HepG2 (cell line): ENCODE data around the gene SASS6. TPM values are rescaled to one million over a fixed set of nuclear protein-coding genes. Genes with fewer than 3 reads are reported as not detected.

Experiments used
- ATAC-seq: fragments of 200-7000 bp; cut with Tn5 transposase; 3 replicates; pipeline ENCODE4 v1.9.1; 2020; ENCODE audit warnings: mild to moderate bottlenecking, moderate library complexity
- BruUV-seq: library from RNA; stranded (reverse); fragments of 400-500 nt; replicated peaks from 2 replicates; lab custom pipeline; 2021; lab: Mats Ljungman, UMichigan
- CTCF ChIA-PET: fragments of 300-600 bp; formaldehyde crosslinking; extraction: SDS; loops from one replicate; lab custom pipeline; 2021; ENCODE audit warnings: low total read pairs, inconsistent platforms, low intra/inter-chr PET ratio; lab: Yijun Ruan, JAX
- POLR2A ChIA-PET: fragments of 350-600 bp; sonication (Branson Sonifier 250); formaldehyde crosslinking; loops from one replicate; lab custom pipeline; 2020; ENCODE audit warnings: antibody characterized with exemption, inconsistent platforms; lab: Yijun Ruan, JAX
- DNase-seq: peaks from one replicate; pipeline ENCODE4 v3.0.0-alpha.2; 2015; ENCODE audit warnings: low spot score
- FAIRE-seq: peaks from 3 replicates; lab custom pipeline; 2011; peaks lifted over from hg19 to GRCh38; lab: Jason Lieb, UNC
- H2AFZ ChIP-seq: one replicate; pipeline ENCODE4 v1.6.1; 2011; ENCODE audit warnings: low read length, inconsistent platforms
- H3K27ac ChIP-seq: fragments of 300-600 bp; 3 replicates; pipeline ENCODE4 v1.8.0; 2011; ENCODE audit warnings: mixed run types, mild to moderate bottlenecking, mixed read lengths, low read length, inconsistent platforms; ENCODE audit not compliant: insufficient read depth; ENCODE audit errors: extremely low read length
- H3K27me3 ChIP-seq, 2 experiments: fragments of 200-600 bp in 1 of 2; 2 replicates in 1 of 2; 3 replicates in 1 of 2; pipeline versions ENCODE4 v1.6.0 to v1.8.0; 2011; ENCODE audit warnings: low read length in 2 of 2, mild to moderate bottlenecking in 2 of 2, moderate library complexity in 2 of 2, inconsistent platforms in 1 of 2; ENCODE audit not compliant: insufficient read depth in 2 of 2, control insufficient read depth in 1 of 2
- H3K36me3 ChIP-seq, 2 experiments: fragments of 200-600 bp in 1 of 2; replicated peaks in 1 of 2; 2 replicates in 1 of 2; 3 replicates in 1 of 2; pipeline versions ENCODE4 v1.5.1 to v1.8.0; 2011; ENCODE audit warnings: low read length in 2 of 2, inconsistent platforms in 1 of 2; ENCODE audit not compliant: insufficient read depth in 2 of 2, control insufficient read depth in 1 of 2
- H3K4me1 ChIP-seq: 2 replicates; pipeline ENCODE4 v1.5.1; 2012; ENCODE audit warnings: low read length, inconsistent platforms; ENCODE audit not compliant: insufficient read depth
- H3K4me2 ChIP-seq: 2 replicates; pipeline ENCODE4 v1.6.0; 2011; ENCODE audit warnings: low read depth, low read length, inconsistent platforms
- H3K4me3 ChIP-seq, 3 experiments: fragments of 200-600 bp in 1 of 3; sonication (generic), shearing (Covaris generic) in 1 of 3; replicated peaks in 1 of 3; 2 replicates each; pipeline ENCODE4 v1.5.1; 2011 to 2016; ENCODE audit warnings: low read length in 3 of 3, inconsistent platforms in 2 of 3, low read depth in 2 of 3, mild to moderate bottlenecking in 2 of 3, control low read depth in 1 of 3, mixed read lengths in 1 of 3; ENCODE audit not compliant: insufficient read depth in 1 of 3
- H3K79me2 ChIP-seq: one replicate; pipeline ENCODE4 v1.6.1; 2011; ENCODE audit warnings: low read length, inconsistent platforms; ENCODE audit not compliant: insufficient read depth
- H3K9ac ChIP-seq: 2 replicates; pipeline ENCODE4 v1.6.0; 2011; ENCODE audit warnings: mild to moderate bottlenecking, low read depth, low read length, inconsistent platforms; ENCODE audit not compliant: insufficient read depth
- H3K9me3 ChIP-seq: 2 replicates; pipeline ENCODE4 v1.5.1; 2012; ENCODE audit warnings: mild to moderate bottlenecking, low read length
- H4K20me1 ChIP-seq: 2 replicates; pipeline ENCODE4 v1.6.0; 2011; ENCODE audit warnings: inconsistent platforms, mild to moderate bottlenecking, low read length, moderate library complexity; ENCODE audit not compliant: insufficient read depth
- ATF5 ChIP-seq: sonication (generic); formaldehyde crosslinking; IDR thresholded peaks from 2 replicates; pipeline ENCODE4 v1.4.0; 2020; ENCODE audit warnings: mild to moderate bottlenecking, low read depth, missing genetic modification reagents
- CREB1 ChIP-seq, 2 experiments: fragments of 450-650 bp in 1 of 2; IDR thresholded peaks; 2 replicates each; pipeline ENCODE4 v1.6.1; 2016 to 2017; ENCODE audit warnings: control low read depth in 1 of 2, mild to moderate bottlenecking in 1 of 2, missing compliant biosample characterization in 1 of 2, missing genetic modification characterization in 1 of 2
- ESRRA ChIP-seq: sonication (generic); formaldehyde crosslinking; IDR thresholded peaks from 2 replicates; pipeline ENCODE4 v1.5.1; 2020; ENCODE audit warnings: mild to moderate bottlenecking, low read depth, missing genetic modification reagents
- FIP1L1 ChIP-seq: fragments of 200-400 bp; formaldehyde crosslinking; IDR thresholded peaks from 2 replicates; pipeline ENCODE4 v1.6.1; 2018; ENCODE audit warnings: low read depth, mild to moderate bottlenecking, low read length, moderate library complexity, borderline replicate concordance; ENCODE audit not compliant: insufficient read depth
- FOXJ3 ChIP-seq: sonication (generic); formaldehyde crosslinking; IDR thresholded peaks from 2 replicates; pipeline ENCODE4 v1.4.0; 2020; ENCODE audit warnings: missing genetic modification reagents, mild to moderate bottlenecking, borderline replicate concordance
- HOXA3 ChIP-seq: sonication (generic); formaldehyde crosslinking; IDR thresholded peaks from 2 replicates; pipeline ENCODE4 v1.5.0; 2020; ENCODE audit warnings: missing genetic modification reagents
- MAFF ChIP-seq: IDR thresholded peaks from 2 replicates; pipeline ENCODE4 v1.6.1; 2011; ENCODE audit warnings: low read depth, low read length, improper control_type of control experiment
- MAFK ChIP-seq, 2 experiments: IDR thresholded peaks in 1 of 2; conservative IDR thresholded peaks in 1 of 2; 2 replicates each; pipeline ENCODE4 v1.6.1; 2011; ENCODE audit warnings: improper control_type of control experiment in 2 of 2, low read length in 2 of 2
- MBNL3 ChIP-seq: fragments of 250-450 bp; sonication (Bioruptor Pico); conservative IDR thresholded peaks from 2 replicates; pipeline ENCODE4 v1.8.0; 2022; ENCODE audit warnings: mild to moderate bottlenecking, inconsistent platforms
- MIXL1 ChIP-seq: IDR thresholded peaks from 2 replicates; pipeline ENCODE4 v1.6.1; 2016
- RAD21 ChIP-seq: fragments of 450-650 bp; formaldehyde crosslinking; IDR thresholded peaks from 2 replicates; pipeline ENCODE4 v1.5.0; 2020; ENCODE audit warnings: mild to moderate bottlenecking
- TBP ChIP-seq: sonication (generic); formaldehyde crosslinking; IDR thresholded peaks from 2 replicates; pipeline ENCODE4 v1.5.0; 2020; ENCODE audit warnings: missing genetic modification reagents
- TOPORS ChIP-seq: sonication (generic); formaldehyde crosslinking; IDR thresholded peaks from 2 replicates; pipeline ENCODE4 v1.8.0; 2023; ENCODE audit warnings: mild to moderate bottlenecking, missing genetic modification reagents
- WIZ ChIP-seq: sonication (generic); formaldehyde crosslinking; IDR thresholded peaks from 2 replicates; pipeline ENCODE4 v1.5.1; 2020; ENCODE audit warnings: mild to moderate bottlenecking, missing genetic modification reagents
- ZKSCAN8 ChIP-seq: IDR thresholded peaks from 2 replicates; pipeline ENCODE4 v1.6.1; 2016; ENCODE audit warnings: borderline replicate concordance, missing genetic modification reagents, missing compliant biosample characterization
- ZNF414 ChIP-seq: sonication (generic); formaldehyde crosslinking; IDR thresholded peaks from 2 replicates; pipeline ENCODE4 v1.5.0; 2020; ENCODE audit warnings: missing genetic modification reagents
- ZNF501 ChIP-seq: sonication (generic); formaldehyde crosslinking; IDR thresholded peaks from 2 replicates; pipeline ENCODE4 v1.5.1; 2020; ENCODE audit warnings: mild to moderate bottlenecking, moderate library complexity, missing genetic modification reagents
- ZNF512B ChIP-seq: sonication (generic); formaldehyde crosslinking; IDR thresholded peaks from 2 replicates; pipeline ENCODE4 v1.5.1; 2020; ENCODE audit warnings: missing genetic modification reagents, mild to moderate bottlenecking, borderline replicate concordance
- ZNF629 ChIP-seq: sonication (generic); formaldehyde crosslinking; conservative IDR thresholded peaks from 2 replicates; pipeline ENCODE4 v1.5.0; 2020; ENCODE audit warnings: missing genetic modification reagents
- WGBS: methylation state at CpG from one replicate; pipeline ENCODE4 v1.1.6; 2017; ENCODE audit warnings: low lambda C conversion rate; 5-methylcytosine and 5-hydroxymethylcytosine counted together
- in situ Hi-C: cut with HindIII; loops from 2 replicates; pipeline ENCODE4 v1.10.0; 2017; ENCODE audit warnings: low pct_unique_long_range_greater_than_20kb; ENCODE audit not compliant: extremely low pct_ligation_motif_present
- intact Hi-C: fragments of 100-400 bp; cut with micrococcal nuclease; formaldehyde crosslinking; loops from one replicate; pipeline ENCODE4 v1.10.0; 2022; ENCODE audit not compliant: unreplicated experiment
- polyA plus RNA-seq, 8 experiments: library from polyadenylated mRNA; depleted of rRNA in 3 of 8; stranded (reverse) in 7 of 8; unstranded in 1 of 8; fragments of >200 nt; fragmentation: Illumina TruSeq in 4 of 8; extraction: Trizol in 4 of 8; gene quantifications; 2 replicates each; pipeline versions ENCODE4 v1.2.1 to v1.2.3, GENCODE V29; 2011 to 2016; ENCODE audit warnings: low read depth in 4 of 8, missing spikeins in 1 of 8, mixed read lengths in 1 of 8; ENCODE audit not compliant: insufficient read depth in 1 of 8
- total RNA-seq, 5 experiments: library from RNA; depleted of rRNA; stranded (reverse); fragments of >200 nt; fragmentation: Illumina TruSeq; extraction: Trizol; gene quantifications; 2 replicates each; pipeline ENCODE4 v1.2.3, GENCODE V29; 2016; ENCODE audit warnings: low read depth in 1 of 5

The SASS6 gene
- total and polyA plus RNA-seq, 2 of the 13 experiments (the other 11 are each of a cell fraction or from before 2014, with no cell fraction given), result 2.3 to 10.7 TPM

DNA sequence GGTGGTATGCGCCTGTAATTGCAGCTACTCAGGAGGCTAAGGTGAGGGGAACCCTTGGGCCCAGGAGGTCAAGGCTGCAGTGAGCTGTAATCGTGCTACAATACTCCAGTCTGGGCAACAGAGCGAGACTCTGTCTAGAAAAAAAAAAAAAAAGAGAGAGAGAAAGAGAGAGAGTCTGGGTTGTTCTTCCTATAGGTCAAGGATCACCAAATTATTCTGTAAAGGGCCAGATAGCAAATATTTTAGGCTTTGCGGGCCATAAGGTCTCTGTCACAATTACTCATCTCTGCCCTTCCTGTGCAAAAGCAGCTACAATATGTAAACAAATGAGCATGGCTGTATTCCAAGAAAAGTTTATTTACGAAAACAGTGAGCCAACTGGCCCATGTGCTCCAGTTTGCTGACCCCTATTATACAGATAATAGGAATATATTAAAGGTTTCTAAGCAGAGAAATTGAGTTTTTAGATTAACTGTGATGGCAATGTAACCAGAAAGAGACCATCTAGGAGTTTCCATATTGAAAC, 2.1 kb downstream of the SASS6 start (continued):
- TF ChIP-seq ATF5 (CRISPR knock-in tag) (no peak), MBNL3 (CRISPR knock-in tag) (no peak), TOPORS (CRISPR knock-in tag) (no peak), ZNF501 (CRISPR knock-in tag) (no peak), ZNF414 (CRISPR knock-in tag) (no peak), ZNF629 (CRISPR knock-in tag) (no peak), HOXA3 (CRISPR knock-in tag) (no peak), CREB1 (IDR thresholded peaks at IDR 0.05) (no peak), CREB1 (CRISPR knock-in tag; IDR thresholded peaks at IDR 0.05) (no peak), RAD21 (CRISPR knock-in tag) (no peak), WIZ (CRISPR knock-in tag) (no peak)

GRCh38 chr1:100127226-100127625, 5.5 kb downstream of the SASS6 start:
- TF ChIP-seq FOXJ3 (CRISPR knock-in tag) (no peak), FIP1L1 (no peak), MAFF (peak; percentile 59; the same call in 1 of the 2 replicates), ESRRA (CRISPR knock-in tag) (no peak), MIXL1 (CRISPR knock-in tag) (no peak), TBP (no peak), ZKSCAN8 (no peak), MAFK (conservative IDR thresholded peaks at IDR 0.05 in 1 of 2, IDR thresholded peaks at IDR 0.05 in 1 of 2; ENCODE audit: low read length in 2 of 2) (peak; percentile 59 to 60), ZNF512B (no peak)
- TF ChIP-seq, all 625 proteins: peak for 2
- Histone ChIP-seq H3K27ac (no peak overlapping the region), H3K4me2 (no peak overlapping the region), H3K9ac (no peak overlapping the region), H3K36me3 (peaks cover 2 to 16% of the 10 kb centered on the region in 2 experiments; a peak in 2 of 5 replicates), H3K27me3 (no peaks in the 10 kb centered on the region), H2AFZ (no peak overlapping the region), H4K20me1 (no peaks in the 10 kb centered on the region), H3K79me2 (peaks cover 47% of the 10 kb centered on the region), H3K9me3 (no peaks in the 10 kb centered on the region), H3K4me3 (no peak overlapping the region), H3K4me1 (peaks cover 26% of the 10 kb centered on the region)
- 93% methylated on average over 1 of the region's 1 CpG for WGBS
- in situ Hi-C loops, result no loop called here
- ChIA-PET POLR2A (no interaction called here), CTCF (no interaction called here)
- DNase-seq (no peak), FAIRE-seq (no peak), ATAC-seq (no peak)
- intact Hi-C loops, result no loop called here
- no TSS peak for BruUV-seq
